Frontal cortex (tissue), 4 donors: ENCODE data around the gene EFCAB5. TPM values are rescaled to one million over a fixed set of nuclear protein-coding genes. Genes with fewer than 3 reads are reported as not detected.
"Not testable (repeated sequence)": the region's sequence is repeated elsewhere in the genome, so short reads cannot be mapped to it uniquely, and the experiment has no call there.

Experiments used
- DNase-seq, 2 donors: peaks; one replicate each; pipeline ENCODE4 v3.0.0; 2012; ENCODE audit warnings: low spot score in 2 of 2
- FAIRE-seq: peaks from 2 replicates; lab custom pipeline; 2012; peaks lifted over from hg19 to GRCh38; lab: Jason Lieb, UNC
- total RNA-seq: library from RNA; depleted of rRNA; stranded (reverse); fragments of >200 nt; gene quantifications from one replicate; pipeline ENCODE4 v1.2.3, GENCODE V29; 2014
- donor health status: control.
- donor health status: control.
- donor health status: control.

Gene EFCAB5
- total RNA-seq, result 2.9 TPM

GRCh38 chr17:29941334-29941733 lies at the start of gene EFCAB5:
Gene EFCAB5 (plus strand): TSS chr17:29941634. CDS start chr17:29941797, 163 bp downstream.
- no peak for DNase-seq
- no peak for FAIRE-seq

GRCh38 chr17:29892201-29892600 lies 49.2 kb upstream of the EFCAB5 start:
- FAIRE-seq (no peak), DNase-seq (no peak)

- FAIRE-seq, result not testable (repeated sequence)
These were observed 44.3 kb upstream of the EFCAB5 start for GRCh38 chr17:29897136-29897535.

GRCh38 chr17:29903471-29903870 lies 38.0 kb upstream of the EFCAB5 start:
- FAIRE-seq (no peak), DNase-seq (no peak)

More at GRCh38 chr17:29897136-29897535, 44.3 kb upstream of the EFCAB5 start:
- DNase-seq, result not testable (repeated sequence)

DNA sequence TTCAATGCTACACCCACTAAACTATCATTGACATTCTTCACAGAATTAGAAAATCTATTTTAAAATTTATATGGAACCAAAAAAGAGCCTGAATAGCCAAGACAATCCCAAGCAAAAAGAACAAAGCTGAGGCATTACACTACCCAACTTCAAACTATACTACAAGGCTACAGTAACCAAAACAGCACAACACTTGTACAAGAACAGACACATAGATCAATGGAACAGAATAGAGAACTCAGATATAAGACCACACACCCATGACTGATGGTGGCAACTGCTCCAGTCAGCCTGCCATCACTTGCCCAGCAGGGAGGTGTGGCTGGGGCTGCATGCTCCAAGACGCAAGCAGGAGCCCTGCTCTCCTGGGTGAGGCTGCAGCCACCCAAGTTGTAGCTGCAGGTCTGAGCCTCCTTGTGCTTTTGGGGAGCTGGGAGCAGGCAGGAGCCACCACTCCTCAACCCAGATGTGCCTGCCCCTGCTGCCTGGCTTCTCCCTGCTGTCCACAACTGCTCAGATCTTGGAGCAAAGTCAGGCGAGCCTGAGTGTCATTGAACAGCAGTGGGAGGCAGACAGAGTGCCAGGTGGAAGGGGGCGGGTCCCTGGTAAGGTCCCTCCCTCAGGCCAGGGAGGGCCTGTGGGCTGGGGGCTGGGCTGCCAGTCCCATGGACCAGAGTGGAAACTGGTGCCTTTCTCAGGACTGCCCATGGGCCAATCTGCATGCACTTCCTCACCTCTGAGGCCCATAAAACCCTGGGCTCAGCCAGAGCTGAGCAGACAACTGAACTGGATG lies 36.2 kb upstream of the EFCAB5 start:
- FAIRE-seq, result no peak
- DNase-seq, result no peak

- no peak for FAIRE-seq
- no peak for DNase-seq
These were observed 35.6 kb upstream of the EFCAB5 start for GRCh38 chr17:29905879-29906167.

DNA sequence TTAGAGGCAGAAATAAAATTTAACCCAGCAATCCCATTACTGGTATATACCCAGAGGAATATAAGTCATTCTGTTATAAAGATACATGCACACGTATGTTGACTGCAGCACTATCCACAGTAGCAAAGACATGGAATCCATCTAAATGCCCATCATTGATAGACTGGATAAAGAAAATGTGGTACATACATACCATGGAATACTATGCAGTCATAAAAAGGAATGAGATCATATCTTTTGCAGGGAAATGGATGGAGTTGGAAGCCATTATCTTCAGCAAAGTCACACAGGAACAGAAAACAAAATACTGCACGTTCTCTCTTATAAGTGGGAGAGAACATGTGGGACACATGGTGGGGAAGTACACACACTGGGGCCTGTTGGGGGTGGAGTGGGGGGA lies 34.5 kb upstream of the EFCAB5 start:
- no peak for DNase-seq
- no peak for FAIRE-seq

DNA sequence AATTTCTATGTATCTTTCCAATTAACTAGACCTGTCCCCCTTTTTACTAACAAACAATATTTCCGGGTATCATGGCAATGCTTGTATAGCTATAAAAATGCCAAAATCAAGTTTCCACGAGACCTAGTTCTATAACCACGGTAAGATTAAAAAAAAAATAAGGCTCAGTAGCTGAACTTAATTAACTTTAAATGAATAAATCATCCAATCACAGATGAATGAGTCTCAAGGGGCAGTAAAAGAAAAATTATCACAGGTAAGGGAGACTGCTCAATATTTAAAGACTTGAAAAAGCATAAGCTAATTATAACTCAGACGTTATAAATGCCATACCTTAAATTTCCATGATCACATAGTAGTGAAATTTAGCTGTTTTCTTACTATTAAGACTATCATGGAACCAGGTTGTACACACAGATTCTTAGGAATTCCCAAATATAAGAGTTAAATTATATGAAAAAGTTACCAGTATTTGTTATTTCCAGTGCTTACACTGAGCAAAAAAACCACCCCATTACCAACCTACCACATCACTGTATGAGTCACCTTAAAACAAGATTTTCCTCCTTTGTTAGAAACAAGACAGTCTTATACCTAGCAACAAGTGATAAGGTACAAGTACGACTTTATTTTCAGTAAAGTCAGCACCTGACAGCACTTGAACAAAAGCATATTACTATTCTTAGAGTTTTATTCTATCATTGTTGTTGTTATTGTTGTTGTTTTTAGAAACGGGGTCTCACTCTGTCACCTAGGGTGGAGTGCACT lies 32.0 kb upstream of the EFCAB5 start:
- no peak for DNase-seq
- no peak for FAIRE-seq

DNA sequence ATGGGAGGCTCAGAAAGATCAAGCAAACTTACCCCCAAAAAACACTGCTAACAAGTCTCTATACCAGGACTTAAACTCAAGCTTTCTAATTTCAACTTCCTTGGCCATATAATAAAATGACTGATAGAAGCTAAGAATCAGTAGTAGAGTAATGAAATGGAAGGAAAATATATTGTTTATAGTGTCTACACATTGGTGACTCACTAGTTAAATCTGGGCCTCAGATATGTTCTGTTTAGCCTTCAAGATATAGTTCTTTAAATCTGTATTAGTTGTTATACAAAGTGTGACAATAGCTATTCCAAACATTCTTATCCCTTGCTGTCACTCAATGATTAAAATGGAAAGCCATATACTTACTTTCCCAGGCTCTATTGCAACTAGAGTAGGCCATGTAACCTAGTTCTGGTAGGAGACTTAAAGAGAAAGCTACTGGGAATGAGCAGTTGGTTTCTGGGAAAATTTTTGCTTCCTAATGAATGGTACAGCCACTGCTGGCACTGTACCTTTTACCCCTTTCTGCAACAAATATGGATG lies 29.7 kb upstream of the EFCAB5 start:
- no peak for FAIRE-seq
- no peak for DNase-seq

GRCh38 chr17:29914819-29915537 lies 26.5 kb upstream of the EFCAB5 start:
- FAIRE-seq (no peak), DNase-seq (no peak)

DNA sequence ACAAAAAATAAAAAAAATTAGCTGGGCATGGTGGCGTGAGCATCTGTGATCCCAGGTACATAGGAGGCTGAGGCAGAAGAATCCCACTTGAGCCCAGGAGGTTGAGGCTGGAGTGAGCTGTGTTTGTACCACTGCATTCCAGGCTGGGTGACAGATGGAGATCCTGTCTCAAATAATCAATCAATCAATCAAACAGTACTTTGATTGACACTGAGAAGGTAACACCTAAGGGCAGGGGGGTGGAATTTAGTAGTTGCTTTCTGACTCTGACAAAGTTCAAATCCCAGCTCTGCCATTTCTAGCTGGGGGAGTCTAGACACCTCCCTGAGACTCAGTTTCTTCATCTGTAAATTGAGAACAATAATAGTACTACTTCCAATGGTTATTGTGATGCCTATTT lies 23.4 kb upstream of the EFCAB5 start:
- FAIRE-seq (no peak), DNase-seq (no peak)

DNA sequence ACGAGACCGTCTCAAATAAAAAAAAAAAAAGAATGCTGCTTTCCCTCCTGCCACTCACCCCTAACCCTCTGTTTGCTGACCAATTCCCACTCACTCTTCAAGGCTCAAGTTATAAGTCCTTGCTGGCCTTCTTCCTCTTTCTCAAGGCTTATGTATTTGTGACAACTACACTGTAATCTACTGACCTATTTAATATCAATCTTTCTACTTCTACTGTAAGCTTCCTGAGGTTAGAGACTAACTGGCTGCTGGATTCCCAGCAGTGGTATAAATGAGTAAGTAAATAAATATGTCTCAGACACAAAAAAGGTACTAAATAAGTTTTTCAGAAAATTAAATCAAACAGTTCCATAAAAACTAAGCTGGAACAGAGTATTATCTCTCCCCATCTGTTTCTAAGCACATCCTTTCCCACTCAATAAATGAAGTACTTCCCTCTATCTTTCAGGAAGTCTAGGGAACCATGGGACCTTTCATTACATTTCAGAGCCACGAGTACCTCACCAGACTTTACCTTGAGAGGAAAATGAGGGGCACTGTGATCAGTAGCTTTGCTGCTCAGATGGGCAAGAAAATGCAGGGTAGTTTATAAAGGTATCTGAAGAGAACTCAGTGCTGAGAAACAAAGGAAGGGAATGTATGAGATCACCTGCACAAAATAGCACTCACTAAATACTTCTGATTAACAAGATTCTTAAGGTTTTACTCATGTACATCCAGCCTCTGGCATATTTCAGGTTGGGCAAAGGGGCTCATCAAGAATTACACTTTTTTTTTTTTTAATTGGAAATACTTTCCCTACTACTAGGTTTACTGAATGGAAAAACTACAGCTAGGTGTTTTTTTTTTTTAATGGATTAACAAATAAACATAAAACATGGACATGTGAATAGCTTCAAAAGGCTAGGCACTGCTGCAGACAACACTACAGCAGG lies 22.2 kb upstream of the EFCAB5 start:
- FAIRE-seq (no peak), DNase-seq (no peak)

DNA sequence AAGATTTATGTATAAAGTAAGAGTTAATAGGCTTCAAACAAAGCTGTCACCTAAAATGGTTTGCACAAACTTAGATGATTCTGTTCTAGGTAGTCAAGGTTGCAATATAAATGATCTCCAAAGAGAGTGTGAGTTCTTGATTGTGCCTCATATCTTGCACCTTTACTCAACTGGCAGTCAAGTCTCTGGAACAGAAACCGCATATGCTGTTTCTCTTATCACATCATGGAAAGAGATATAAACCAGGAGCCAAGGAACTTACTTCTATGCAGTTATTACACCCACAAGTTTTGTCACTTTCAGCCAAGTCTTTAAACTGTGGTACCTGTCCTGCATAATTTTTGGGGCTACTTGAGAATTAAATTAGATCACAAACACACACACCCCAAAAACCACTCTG lies 16.6 kb upstream of the EFCAB5 start:
- FAIRE-seq (no peak), DNase-seq (no peak)

DNA sequence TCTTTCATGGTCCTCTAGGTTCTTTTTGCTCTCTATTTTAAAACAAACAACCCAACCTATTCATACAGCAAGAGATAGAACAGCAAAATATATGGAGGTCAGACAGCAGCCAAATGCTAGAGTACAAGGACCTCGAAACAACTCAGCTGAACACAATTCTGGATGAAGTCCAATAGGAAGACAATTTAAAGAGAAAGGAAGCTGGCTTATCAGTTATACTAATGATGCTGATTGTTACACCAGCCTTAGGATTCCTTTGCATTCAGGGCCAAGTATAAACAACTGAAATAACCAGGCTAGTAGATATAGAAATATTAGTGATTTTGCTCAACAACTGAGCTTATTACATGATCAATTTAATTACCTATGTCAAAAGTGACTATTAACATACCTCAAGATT lies 13.9 kb upstream of the EFCAB5 start:
- no peak for FAIRE-seq
- DNase-seq, result no peak

DNA sequence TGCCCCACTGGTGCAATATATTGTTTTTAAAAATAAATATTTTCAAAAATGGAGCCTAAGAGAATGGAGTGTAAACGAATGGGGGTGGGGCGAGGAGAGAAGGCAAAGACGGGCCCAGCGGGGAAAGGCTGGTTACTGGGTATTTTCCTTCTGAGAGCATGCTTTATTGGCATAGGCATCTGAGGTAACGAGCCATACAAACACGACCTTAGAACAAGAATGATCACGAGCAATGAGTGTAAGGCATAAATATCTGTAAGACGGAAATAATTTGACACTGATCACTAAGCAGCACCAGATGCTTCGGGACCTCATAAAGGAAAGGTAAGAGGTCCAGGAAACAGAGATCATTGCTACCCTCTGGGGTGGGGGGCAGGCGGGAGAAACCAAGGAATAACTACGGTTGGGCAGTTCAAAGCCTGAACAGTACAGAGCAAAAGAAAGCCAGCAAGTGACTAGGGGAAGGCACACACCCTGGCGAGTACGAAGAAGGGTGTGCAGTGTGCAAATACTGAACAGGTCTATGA lies 12.4 kb upstream of the EFCAB5 start:
- DNase-seq, result no peak
- FAIRE-seq, result no peak

GRCh38 chr17:29929533-29930408 lies 11.7 kb upstream of the EFCAB5 start, which contains the start of gene SSH2:
Gene SSH2 (minus strand): TSS chr17:29930228. CDS start chr17:29930000, 228 bp downstream.
- FAIRE-seq, result no peak

GRCh38 chr17:29930409-29931010 lies 10.9 kb upstream of the EFCAB5 start:
- no peak for DNase-seq
- no peak for FAIRE-seq

More at GRCh38 chr17:29929533-29930408, 11.7 kb upstream of the EFCAB5 start, which contains the start of gene SSH2:
- peak; percentile 65 to 80 for DNase-seq
